Erythroblast (primary cell): ENCODE measurements around the gene BNIP5.

Experiments
- GATA1 ChIP-seq: IDR thresholded peaks from 2 replicates; pipeline ENCODE4 v1.6.1; 2011; ENCODE audit warnings: low read depth, mild to moderate bottlenecking, control low read depth, low read length, moderate library complexity
- POLR2A ChIP-seq: IDR thresholded peaks from 2 replicates; pipeline ENCODE4 v1.6.1; 2011; ENCODE audit warnings: mild to moderate bottlenecking, low read length

DNA sequence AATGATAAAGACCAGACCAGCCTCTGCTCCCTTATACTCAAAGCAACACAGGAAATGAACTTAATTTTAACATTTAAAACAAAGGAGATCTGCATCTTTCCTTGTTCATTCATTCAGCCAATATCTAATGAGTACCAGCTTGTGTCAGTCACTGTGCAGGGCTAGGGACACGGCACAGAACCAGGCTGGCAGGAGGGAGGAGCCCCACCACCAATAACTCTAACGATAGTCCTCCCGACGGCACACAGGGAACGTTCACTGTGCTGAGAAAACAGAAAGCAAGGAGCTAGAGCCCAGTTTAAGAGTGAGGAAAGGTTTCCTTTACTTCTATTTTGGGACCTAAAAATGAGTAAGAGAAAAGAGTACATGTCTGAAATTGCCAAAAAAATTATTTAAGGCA, 40.9 kb upstream of the BNIP5 start:
- TF ChIP-seq POLR2A, result no peak
- TF ChIP-seq GATA1, result no peak
